ENCODE results near the gene RPS23.
"Not testable (repeated sequence)": the region's sequence is repeated elsewhere in the genome, so short reads cannot be mapped to it uniquely, and the experiment has no call there.

Gene RPS23

DNA sequence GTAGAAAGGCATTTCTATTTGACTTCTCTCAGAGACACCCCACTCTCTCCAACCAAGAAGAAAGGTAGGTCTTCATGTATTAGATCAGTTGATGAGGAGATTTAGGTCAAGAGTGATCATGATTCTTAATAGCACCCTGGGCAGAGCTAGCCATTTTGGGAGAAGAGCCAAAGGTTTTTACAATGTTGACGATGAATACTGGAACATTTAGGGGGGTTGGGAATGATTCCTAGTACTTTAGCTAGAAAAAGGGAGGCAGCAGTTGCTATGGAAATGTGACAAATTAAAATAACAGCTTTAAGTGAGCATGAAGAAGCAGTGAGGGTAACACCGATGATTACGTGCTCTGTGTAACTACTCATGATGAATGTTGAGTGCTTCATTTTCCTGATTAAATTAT lies 9.5 kb upstream of the RPS23 start:
- DNase-seq: no peak

- DNase-seq: no peak
Measured at GRCh38 chr5:82285206-82285605, 7.1 kb upstream of the RPS23 start.

DNA sequence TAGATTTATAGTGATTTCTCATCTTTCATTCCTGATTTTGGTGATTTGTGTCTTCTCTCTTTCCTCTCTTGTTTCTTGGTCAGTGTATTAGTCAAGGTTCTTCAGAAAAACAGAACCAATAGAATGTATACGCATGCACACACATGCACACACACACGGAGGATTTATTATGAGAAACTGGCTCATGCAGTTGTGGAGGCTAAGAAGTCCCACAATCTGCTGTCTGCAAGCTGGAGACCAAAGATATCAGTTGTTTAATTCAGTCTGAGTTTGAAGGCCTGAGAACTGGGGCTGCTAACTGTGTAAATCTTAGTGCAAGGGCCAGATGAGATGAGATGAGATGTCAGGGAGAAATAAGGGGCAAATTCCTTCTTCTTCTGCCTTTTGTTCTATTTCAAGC lies 5.7 kb upstream of the RPS23 start:
- DNase-seq: no peak

GRCh38 chr5:82278711-82279370 lies 687 bp upstream of the RPS23 start:
- DNase-seq: no peak

DNA sequence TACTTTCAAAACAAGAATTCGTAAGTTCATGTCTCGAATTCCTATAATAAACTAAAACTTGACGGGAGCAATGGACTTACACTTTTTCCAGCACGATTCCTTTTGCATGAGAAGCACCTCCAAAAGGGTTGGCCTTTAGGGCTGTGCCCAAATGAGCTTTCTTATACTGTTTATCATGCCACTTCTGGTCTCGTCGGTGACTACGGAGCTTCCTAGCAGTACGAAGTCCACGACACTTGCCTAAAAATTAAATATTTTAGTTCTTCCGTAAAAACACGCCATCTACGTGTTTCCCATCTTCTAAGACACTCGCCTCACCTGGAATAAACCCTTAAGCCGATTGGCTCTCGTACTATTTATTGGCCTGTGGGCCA lies 554 bp downstream of the RPS23 start:
- no peak for DNase-seq

DNA sequence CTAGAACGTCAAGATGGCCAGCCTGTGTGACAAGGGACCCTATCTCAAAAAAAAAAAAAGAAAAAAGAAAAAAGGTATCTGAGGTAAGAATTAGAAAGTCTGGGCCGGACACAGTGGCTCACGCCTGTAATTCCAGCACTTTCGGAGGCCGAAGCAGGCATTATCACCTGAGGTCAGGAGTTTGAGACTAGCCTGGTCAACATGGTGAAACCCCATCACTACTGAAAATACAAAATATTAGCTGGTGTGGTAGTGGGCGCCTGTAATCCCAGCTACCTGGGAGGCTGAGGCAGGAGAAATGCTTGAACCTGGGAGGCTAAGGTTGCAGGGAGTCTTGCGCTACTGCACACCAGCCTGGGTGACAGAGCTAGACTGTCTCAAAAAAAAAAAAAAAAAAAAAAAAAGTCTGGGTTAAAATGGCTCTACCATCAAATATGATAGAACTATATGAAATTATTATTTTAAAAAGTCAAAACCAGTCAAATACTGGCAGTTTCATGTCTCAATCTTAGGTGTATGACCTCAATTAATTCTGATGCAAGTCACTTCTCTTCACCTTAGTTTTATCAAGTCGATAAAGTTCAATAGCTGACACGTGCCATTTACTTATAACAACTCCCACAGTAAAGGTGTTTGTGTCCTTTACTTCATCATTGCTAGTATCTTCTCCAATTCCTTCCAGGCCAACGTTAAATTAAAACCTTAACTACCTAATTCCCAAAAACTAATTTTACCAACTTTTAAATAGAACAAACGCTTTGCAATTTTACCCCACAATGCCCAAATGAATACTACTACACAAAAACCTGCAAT lies 1.1 kb downstream of the RPS23 start:
- no peak for DNase-seq

- DNase-seq: no peak
Measured at GRCh38 chr5:82275216-82275664, 2.9 kb downstream of the RPS23 start.

- DNase-seq: no peak
Measured at GRCh38 chr5:82274343-82275211, 3.6 kb downstream of the RPS23 start.

DNA sequence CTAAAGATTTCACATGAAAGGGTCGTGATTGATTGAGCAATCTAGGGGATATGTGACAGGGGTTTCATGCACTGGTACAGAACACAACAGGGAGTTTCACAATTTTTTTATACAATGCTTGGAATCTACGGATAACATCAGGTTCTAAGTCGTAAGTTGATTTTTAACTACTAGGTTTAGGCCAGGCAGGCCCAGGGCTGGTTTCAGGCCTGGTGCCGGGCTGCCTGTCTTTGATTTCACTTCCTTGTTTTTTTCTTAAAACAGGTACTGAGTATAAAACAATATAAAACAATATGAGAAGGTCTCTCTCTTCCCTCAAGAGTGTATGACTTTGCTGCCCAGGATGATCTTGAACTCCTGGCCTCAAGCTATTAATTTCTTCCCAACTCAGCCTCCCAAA lies 4.7 kb downstream of the RPS23 start:
- DNase-seq: not testable (repeated sequence)

DNA sequence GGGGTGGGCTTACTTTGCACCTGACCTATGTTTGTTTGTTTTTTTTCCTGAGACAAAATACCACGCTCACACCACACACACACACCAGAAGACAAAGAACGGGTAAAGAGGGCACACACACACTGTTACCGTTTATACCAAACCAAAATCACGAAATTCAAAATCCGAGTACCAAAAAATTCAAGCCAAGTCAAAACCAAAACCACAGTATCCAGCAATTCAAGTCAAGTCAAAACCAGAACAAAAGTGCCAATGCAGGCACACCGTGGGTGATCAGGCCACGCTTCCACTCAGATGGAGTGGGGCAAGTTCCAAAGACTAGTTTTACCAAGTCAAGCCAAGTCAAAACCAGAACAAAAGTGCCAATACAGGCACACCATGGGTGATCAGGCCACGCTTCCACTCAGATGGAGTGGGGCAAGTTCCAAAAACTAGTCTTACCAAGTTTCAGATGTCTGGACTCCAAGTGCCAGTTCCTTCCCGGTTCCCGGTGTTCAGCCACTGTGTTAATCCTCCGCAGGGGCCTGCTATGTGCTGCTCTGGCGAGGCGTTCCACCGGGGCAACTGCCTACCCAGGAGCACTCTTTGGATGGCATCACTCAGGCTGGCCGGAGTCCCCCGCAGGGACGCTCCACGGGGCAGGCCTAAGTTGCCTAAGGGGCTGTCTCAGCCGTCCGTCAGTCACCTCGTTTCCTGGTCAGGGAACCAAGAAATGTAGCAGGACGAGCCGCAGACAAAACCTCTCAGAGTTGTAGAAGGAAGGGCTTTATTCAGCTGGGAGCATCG lies 5.4 kb downstream of the RPS23 start:
- DNase-seq: not testable (repeated sequence)

- DNase-seq: not testable (repeated sequence)
Measured at GRCh38 chr5:82269363-82269762, 8.8 kb downstream of the RPS23 start.

- not testable (repeated sequence) for DNase-seq
Measured at GRCh38 chr5:82267297-82267933, 10.7 kb downstream of the RPS23 start.

DNA sequence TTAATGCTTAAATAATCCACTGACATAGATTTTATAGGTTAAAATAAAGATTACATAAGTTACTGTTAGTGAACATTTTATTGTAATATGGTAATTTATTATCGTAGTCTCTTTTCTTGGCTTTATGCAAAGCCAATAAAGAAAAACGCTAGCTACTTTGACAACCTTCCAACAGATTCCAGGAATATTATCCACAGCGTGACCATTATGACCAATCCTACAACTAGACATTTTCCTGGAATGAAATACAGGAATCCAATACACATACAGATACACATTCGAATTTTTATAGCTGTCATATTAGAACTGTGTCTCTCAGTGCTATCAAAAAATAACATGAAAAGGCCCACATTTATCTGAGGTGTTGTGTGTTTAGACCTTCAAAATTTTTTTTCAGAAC lies 13.1 kb downstream of the RPS23 start:
- no peak for DNase-seq

- peak; percentile 39 to 58 for DNase-seq
Measured at GRCh38 chr5:82259172-82259800, 18.9 kb downstream of the RPS23 start.

DNA sequence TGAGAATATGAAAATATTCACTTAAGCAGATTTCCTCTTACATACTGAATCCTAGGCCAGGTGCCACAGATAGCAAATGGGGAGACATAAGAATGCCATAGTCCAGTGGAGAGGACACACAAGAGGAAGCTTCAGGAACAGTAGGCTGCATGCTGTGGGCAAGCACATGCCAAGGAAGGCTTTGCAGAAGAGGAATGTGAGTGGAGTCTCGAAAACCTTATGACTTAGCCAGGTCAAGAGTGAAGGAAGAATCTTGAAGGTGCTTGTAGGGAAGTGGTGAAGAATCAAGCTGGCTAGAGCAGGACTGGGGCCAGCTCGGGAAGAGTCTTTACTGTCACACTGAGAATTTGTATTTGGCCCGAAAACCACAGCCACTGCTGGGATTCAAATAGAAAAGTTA lies 20.4 kb downstream of the RPS23 start:
- no peak for DNase-seq

DNA sequence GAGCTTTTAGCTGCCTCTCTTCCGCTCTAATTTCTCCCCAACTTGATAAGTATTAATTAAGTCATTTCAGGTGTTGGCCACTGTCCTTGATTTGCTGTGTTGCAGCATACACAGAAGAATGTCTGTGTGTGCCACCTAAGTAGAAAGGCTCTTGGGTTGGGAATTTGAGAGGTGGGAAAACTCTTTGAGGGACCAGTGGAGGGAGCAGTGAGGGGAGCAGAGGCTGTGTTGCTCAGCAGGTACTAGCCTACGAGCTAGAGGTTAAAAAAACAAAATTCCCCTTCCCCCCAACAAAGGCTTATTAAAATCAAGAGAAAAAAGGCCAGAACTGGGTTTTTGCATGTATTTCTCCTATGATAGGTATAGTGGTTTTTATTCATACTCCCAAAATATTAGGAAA lies 20.9 kb downstream of the RPS23 start:
- DNase-seq: no peak

DNA sequence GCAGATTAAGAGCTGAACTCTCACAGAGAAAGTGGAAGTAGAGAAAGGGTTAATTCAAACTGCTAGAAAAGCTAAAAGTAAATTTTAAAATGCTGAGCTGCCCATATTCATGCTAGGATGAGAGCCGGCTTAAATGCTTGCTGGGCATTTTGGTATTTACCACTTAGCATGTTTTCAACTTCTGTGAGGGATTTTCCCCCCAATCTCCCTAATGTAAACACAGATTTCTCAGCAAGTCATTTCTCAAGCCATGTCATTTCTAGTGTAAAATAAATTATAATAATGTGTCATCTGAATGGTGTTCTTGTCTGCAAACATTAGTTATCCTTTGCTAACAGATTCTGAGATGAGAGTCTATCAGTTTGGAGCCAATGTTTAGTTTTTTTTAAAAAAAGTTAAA lies 22.3 kb downstream of the RPS23 start:
- no peak for DNase-seq

GRCh38 chr5:82252744-82253143 lies 25.4 kb downstream of the RPS23 start:
- DNase-seq: no peak

GRCh38 chr5:82246960-82247574 lies 31.1 kb downstream of the RPS23 start:
- no peak for DNase-seq

GRCh38 chr5:82244854-82245635 lies 33.1 kb downstream of the RPS23 start:
- DNase-seq: no peak
